ENCODE data around the gene DMTF1.

DNA sequence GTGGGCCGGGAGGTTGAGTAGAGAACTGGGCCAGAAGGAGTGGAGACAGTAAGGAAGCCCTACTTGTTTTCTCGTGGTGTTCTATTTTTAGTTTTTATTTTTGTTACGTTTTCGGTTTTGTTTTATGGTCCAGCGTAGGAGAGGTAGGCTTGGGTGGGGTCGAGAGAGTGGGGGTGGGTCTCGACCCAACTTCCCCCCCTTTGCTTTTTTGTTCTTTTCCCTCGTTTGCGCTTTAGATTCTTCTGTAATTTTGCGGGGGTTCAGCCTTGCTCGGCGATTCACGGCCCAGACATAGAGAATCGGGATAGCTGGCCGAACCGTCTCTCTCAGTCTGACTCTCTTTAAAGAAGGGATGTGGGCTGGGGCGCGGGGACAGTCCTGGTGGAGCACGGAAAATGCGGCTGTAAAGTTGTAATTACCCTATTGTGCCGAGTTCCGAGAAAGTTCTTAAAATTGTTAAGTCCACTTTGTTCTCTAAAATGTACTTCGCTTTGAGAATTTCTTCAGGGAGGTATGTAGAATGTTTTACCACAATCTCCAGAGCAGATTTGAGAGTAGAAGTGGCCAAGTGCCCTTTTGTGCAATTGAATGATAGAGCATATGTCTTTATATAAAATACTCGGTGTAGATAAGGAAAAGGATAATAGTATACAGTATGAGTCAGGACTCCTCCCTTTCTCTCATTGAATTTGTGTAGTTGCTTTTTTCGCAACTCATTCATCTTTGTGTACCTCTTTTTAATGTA is 816 bp downstream of the DMTF1 start:
- TF ChIP-seq, protein P1, sequence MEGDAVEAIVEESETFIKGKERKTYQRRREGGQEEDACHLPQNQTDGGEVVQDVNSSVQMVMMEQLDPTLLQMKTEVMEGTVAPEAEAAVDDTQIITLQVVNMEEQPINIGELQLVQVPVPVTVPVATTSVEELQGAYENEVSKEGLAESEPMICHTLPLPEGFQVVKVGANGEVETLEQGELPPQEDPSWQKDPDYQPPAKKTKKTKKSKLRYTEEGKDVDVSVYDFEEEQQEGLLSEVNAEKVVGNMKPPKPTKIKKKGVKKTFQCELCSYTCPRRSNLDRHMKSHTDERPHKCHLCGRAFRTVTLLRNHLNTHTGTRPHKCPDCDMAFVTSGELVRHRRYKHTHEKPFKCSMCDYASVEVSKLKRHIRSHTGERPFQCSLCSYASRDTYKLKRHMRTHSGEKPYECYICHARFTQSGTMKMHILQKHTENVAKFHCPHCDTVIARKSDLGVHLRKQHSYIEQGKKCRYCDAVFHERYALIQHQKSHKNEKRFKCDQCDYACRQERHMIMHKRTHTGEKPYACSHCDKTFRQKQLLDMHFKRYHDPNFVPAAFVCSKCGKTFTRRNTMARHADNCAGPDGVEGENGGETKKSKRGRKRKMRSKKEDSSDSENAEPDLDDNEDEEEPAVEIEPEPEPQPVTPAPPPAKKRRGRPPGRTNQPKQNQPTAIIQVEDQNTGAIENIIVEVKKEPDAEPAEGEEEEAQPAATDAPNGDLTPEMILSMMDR (conservative IDR thresholded peaks at IDR 0.05; ENCODE audit: low read length), result no peak
- TF ChIP-seq EZH2phosphoT487 (IDR thresholded peaks at IDR 0.05; ENCODE audit: borderline replicate concordance), result no peak

All from Loucy (cell line).